ENCODE measurements around the gene POLR2J3.
"Not testable (repeated sequence)": the region's sequence is repeated elsewhere in the genome, so short reads cannot be mapped to it uniquely, and the experiment has no call there.

Gene POLR2J3

DNA sequence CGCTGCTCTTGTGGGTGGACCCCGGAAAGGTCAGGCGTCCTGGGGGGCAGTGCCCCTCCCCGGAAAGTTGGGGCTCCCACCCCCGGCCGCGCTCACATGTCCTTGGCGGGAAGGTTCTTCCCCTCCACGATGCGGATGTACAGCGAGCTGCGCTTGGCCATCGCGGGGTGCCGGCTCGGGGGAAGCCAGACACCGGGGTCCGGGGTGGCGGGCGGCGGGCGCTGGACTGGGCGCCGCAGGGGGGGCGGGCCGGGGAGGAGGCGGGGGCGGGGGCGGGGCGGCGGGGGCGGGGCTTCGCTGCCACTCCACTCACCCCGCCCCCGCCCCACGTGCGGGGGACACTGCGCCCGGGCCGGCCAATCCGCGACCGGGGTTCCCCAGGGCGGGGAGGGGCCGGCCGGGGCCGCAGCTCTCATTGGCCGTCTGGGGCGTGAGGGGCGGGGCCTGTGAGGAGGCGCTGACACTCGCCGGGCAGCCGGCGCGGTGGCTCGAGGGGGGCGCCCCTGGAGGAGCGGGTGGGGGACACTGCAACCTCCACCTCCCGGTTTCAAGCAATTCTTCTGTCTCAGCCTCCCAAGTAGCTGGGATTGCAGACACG is 54.7 kb downstream of the POLR2J3 start, which contains the start of gene RASA4B:
RASA4B (minus strand) TSS at position 228 of the 598 bp plus-strand sequence; CDS start at position 161, 67 bp downstream.
- not testable (repeated sequence) for DNase-seq

Data from stimulated activated CD4-positive, alpha-beta T cell treated with anti-CD3 and anti-CD28 coated beads, Interleukin-4, amount 100 ng/mL, for 1 hour (primary cell).